ENCODE results near the gene SLC27A1.

- TF ChIP-seq POLR2A (IDR thresholded peaks at IDR 0.05; ENCODE audit: low read length) = no peak
- no peak for TF ChIP-seq GATA1 (IDR thresholded peaks at IDR 0.05; ENCODE audit: low read depth, low read length)
Observed at GRCh38 chr19:17553256-17553655, 82.9 kb downstream of the SLC27A1 start.
